WTC11 (cell line): Measurements from ENCODE around the gene ATXN10. TPM values are rescaled to one million over a fixed set of nuclear protein-coding genes. Genes with fewer than 3 reads are reported as not detected.
A peak's percentile ranks its signal among the peaks of the same experiment; 100 is the strongest.

Source experiments
- ATAC-seq: fragments of 200-7000 bp; cut with Tn5 transposase; 2 replicates; pipeline ENCODE4 v1.10.0; 2021; ENCODE audit warnings: mild to moderate bottlenecking, moderate library complexity
- CTCF ChIA-PET: fragments of 300-600 bp; sonication (Branson Sonifier 250); formaldehyde crosslinking; loops from one replicate; lab custom pipeline; 2021; ENCODE audit warnings: antibody characterized with exemption; lab: Charles Lee
- POLR2A ChIA-PET: fragments of 350-600 bp; sonication (Branson Sonifier 250); formaldehyde crosslinking; loops from one replicate; lab custom pipeline; 2021; ENCODE audit warnings: antibody characterized with exemption; lab: Charles Lee
- DNase-seq: peaks from one replicate; pipeline ENCODE4 v3.0.0; 2021; ENCODE audit warnings: low spot score
- H3K27ac Mint-ChIP-seq: 2 replicates; pipeline ENCODE4 v1.8.0; 2021; ENCODE audit warnings: mixed read lengths
- H3K27me3 Mint-ChIP-seq: 2 replicates; pipeline ENCODE4 v1.8.0; 2021; ENCODE audit warnings: low read depth, mild to moderate bottlenecking, moderate library complexity, mixed read lengths
- H3K36me3 Mint-ChIP-seq: 2 replicates; pipeline ENCODE4 v1.8.0; 2021; ENCODE audit warnings: mixed read lengths
- H3K4me1 Mint-ChIP-seq: 2 replicates; pipeline ENCODE4 v1.8.0; 2022; ENCODE audit warnings: mixed read lengths
- H3K4me3 Mint-ChIP-seq: 2 replicates; pipeline ENCODE4 v1.8.0; 2021; ENCODE audit warnings: mild to moderate bottlenecking, moderate library complexity, mixed read lengths
- H3K9me3 Mint-ChIP-seq: 2 replicates; pipeline ENCODE4 v1.8.0; 2021; ENCODE audit warnings: mixed read lengths
- CREB1 ChIP-seq: sonication (generic); formaldehyde crosslinking; IDR thresholded peaks from 2 replicates; pipeline ENCODE4 v1.8.0; 2023; ENCODE audit warnings: mild to moderate bottlenecking, missing genetic modification reagents
- ELF4 ChIP-seq: sonication (generic); formaldehyde crosslinking; IDR thresholded peaks from 2 replicates; pipeline ENCODE4 v1.8.1; 2022; ENCODE audit warnings: low read depth, mild to moderate bottlenecking, moderate library complexity, missing genetic modification reagents
- ETV6 ChIP-seq: sonication (generic); formaldehyde crosslinking; IDR thresholded peaks from 2 replicates; pipeline ENCODE4 v1.8.1; 2022; ENCODE audit warnings: mild to moderate bottlenecking, missing genetic modification reagents
- FOXP1 ChIP-seq: sonication (generic); formaldehyde crosslinking; IDR thresholded peaks from 2 replicates; pipeline ENCODE4 v1.8.0; 2022; ENCODE audit warnings: missing genetic modification reagents, mild to moderate bottlenecking, moderate library complexity, borderline replicate concordance
- NR1H2 ChIP-seq: sonication (generic); formaldehyde crosslinking; IDR thresholded peaks from 2 replicates; pipeline ENCODE4 v1.9.0; 2021; ENCODE audit warnings: mild to moderate bottlenecking, moderate library complexity, missing genetic modification reagents
- NR3C1 ChIP-seq: sonication (generic); formaldehyde crosslinking; conservative IDR thresholded peaks from 2 replicates; pipeline ENCODE4 v1.8.1; 2023; ENCODE audit warnings: low read depth, mild to moderate bottlenecking, missing genetic modification reagents
- PRRX2 ChIP-seq: fragments of 250-450 bp; sonication (Bioruptor Pico); IDR thresholded peaks from 2 replicates; pipeline ENCODE4 v1.8.0; 2021; ENCODE audit warnings: mild to moderate bottlenecking
- SMAD4 ChIP-seq: sonication (generic); formaldehyde crosslinking; IDR thresholded peaks from 2 replicates; pipeline ENCODE4 v1.8.0; 2022; ENCODE audit warnings: mild to moderate bottlenecking, missing genetic modification reagents
- SOX15 ChIP-seq: fragments of 250-450 bp; sonication (Bioruptor Pico); IDR thresholded peaks from 2 replicates; pipeline ENCODE4 v1.9.0; 2021; ENCODE audit warnings: mild to moderate bottlenecking
- TEAD1 ChIP-seq: sonication (generic); formaldehyde crosslinking; IDR thresholded peaks from 2 replicates; pipeline ENCODE4 v1.8.0; 2022; ENCODE audit warnings: mild to moderate bottlenecking, missing genetic modification reagents
- TEAD4 ChIP-seq: sonication (generic); formaldehyde crosslinking; IDR thresholded peaks from 2 replicates; pipeline ENCODE4 v1.8.0; 2022; ENCODE audit warnings: mild to moderate bottlenecking, missing genetic modification reagents
- ZBTB21 ChIP-seq: sonication (generic); formaldehyde crosslinking; IDR thresholded peaks from 2 replicates; pipeline ENCODE4 v1.8.1; 2023; ENCODE audit warnings: mild to moderate bottlenecking, missing genetic modification reagents, borderline replicate concordance
- ZNF263 ChIP-seq: sonication (generic); formaldehyde crosslinking; IDR thresholded peaks from 2 replicates; pipeline ENCODE4 v1.8.1; 2022; ENCODE audit warnings: low read depth, mild to moderate bottlenecking, moderate library complexity, missing genetic modification reagents
- total RNA-seq: library from RNA; stranded (reverse); gene quantifications from 3 replicates; pipeline ENCODE4 v1.2.3, GENCODE V29; 2021
- TF ChIP-seq, protein P1 (sequence below): sonication (generic); formaldehyde crosslinking; IDR thresholded peaks from 2 replicates; pipeline ENCODE4 v1.8.0; 2022; ENCODE audit warnings: mild to moderate bottlenecking, missing genetic modification reagents
- TF ChIP-seq, protein P2 (sequence below): sonication (generic); formaldehyde crosslinking; IDR thresholded peaks from 2 replicates; pipeline ENCODE4 v1.8.1; 2023; ENCODE audit warnings: mild to moderate bottlenecking, missing genetic modification reagents, moderate library complexity
- TF ChIP-seq, protein P3 (sequence below): fragments of 250-450 bp; sonication (Bioruptor Pico); IDR thresholded peaks from 2 replicates; pipeline ENCODE4 v1.8.0; 2021; ENCODE audit warnings: mild to moderate bottlenecking
- TF ChIP-seq, protein P4 (sequence below): sonication (generic); formaldehyde crosslinking; IDR thresholded peaks from 2 replicates; pipeline ENCODE4 v1.8.0; 2022; ENCODE audit warnings: mild to moderate bottlenecking, missing genetic modification reagents
- TF ChIP-seq, protein P5 (sequence below): sonication (generic); formaldehyde crosslinking; IDR thresholded peaks from 2 replicates; pipeline ENCODE4 v1.8.0; 2023; ENCODE audit warnings: mild to moderate bottlenecking, missing genetic modification reagents
- TF ChIP-seq, protein P6 (sequence below): fragments of 250-450 bp; sonication (Bioruptor Pico); IDR thresholded peaks from 2 replicates; pipeline ENCODE4 v1.9.0; 2021; ENCODE audit warnings: mild to moderate bottlenecking
- TF ChIP-seq, protein P7 (sequence below): fragments of 250-450 bp; sonication (Bioruptor Pico); IDR thresholded peaks from 2 replicates; pipeline ENCODE4 v1.9.0; 2021; ENCODE audit warnings: mild to moderate bottlenecking
- TF ChIP-seq, protein P8 (sequence below): fragments of 250-450 bp; sonication (Bioruptor Pico); IDR thresholded peaks from 2 replicates; pipeline ENCODE4 v1.9.0; 2021; ENCODE audit warnings: mild to moderate bottlenecking, borderline replicate concordance

ATXN10 gene
- total RNA-seq, 1 experiment from 2014 or later = 185 TPM

DNA sequence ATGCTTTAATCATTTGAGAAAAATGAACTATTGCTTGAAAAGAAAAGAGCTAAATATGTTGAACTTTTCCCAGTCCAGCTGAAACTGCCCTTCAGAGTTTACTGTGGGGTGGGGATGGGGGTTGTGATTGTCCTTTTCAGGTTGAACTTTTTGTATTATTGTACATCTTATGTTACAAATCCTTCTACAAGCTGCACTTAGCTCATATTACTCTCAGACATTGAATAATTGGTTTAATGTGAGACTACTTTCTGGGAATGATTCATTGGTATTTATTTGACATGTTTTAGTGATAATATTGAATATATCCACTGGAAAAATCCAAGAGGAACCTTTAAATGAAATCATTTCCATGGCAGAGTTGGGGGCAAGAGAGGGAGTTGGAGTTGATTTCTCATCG, 84.9 kb downstream of the ATXN10 start (continued):
- TF ChIP-seq, protein P1, sequence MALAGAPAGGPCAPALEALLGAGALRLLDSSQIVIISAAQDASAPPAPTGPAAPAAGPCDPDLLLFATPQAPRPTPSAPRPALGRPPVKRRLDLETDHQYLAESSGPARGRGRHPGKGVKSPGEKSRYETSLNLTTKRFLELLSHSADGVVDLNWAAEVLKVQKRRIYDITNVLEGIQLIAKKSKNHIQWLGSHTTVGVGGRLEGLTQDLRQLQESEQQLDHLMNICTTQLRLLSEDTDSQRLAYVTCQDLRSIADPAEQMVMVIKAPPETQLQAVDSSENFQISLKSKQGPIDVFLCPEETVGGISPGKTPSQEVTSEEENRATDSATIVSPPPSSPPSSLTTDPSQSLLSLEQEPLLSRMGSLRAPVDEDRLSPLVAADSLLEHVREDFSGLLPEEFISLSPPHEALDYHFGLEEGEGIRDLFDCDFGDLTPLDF = no peak
- TF ChIP-seq, protein P2, sequence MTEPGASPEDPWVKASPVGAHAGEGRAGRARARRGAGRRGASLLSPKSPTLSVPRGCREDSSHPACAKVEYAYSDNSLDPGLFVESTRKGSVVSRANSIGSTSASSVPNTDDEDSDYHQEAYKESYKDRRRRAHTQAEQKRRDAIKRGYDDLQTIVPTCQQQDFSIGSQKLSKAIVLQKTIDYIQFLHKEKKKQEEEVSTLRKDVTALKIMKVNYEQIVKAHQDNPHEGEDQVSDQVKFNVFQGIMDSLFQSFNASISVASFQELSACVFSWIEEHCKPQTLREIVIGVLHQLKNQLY (CRISPR knock-in tag) = no peak
- TF ChIP-seq SOX15 (CRISPR knock-in tag) = no peak
- no peak for TF ChIP-seq FOXP1 (CRISPR knock-in tag)
- no peak for TF ChIP-seq TEAD1 (CRISPR knock-in tag)
- TF ChIP-seq, protein P3, sequence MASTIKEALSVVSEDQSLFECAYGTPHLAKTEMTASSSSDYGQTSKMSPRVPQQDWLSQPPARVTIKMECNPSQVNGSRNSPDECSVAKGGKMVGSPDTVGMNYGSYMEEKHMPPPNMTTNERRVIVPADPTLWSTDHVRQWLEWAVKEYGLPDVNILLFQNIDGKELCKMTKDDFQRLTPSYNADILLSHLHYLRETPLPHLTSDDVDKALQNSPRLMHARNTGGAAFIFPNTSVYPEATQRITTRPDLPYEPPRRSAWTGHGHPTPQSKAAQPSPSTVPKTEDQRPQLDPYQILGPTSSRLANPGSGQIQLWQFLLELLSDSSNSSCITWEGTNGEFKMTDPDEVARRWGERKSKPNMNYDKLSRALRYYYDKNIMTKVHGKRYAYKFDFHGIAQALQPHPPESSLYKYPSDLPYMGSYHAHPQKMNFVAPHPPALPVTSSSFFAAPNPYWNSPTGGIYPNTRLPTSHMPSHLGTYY (CRISPR knock-in tag) = no peak
- no peak for TF ChIP-seq ZNF263 (CRISPR knock-in tag)
- TF ChIP-seq, protein P4, sequence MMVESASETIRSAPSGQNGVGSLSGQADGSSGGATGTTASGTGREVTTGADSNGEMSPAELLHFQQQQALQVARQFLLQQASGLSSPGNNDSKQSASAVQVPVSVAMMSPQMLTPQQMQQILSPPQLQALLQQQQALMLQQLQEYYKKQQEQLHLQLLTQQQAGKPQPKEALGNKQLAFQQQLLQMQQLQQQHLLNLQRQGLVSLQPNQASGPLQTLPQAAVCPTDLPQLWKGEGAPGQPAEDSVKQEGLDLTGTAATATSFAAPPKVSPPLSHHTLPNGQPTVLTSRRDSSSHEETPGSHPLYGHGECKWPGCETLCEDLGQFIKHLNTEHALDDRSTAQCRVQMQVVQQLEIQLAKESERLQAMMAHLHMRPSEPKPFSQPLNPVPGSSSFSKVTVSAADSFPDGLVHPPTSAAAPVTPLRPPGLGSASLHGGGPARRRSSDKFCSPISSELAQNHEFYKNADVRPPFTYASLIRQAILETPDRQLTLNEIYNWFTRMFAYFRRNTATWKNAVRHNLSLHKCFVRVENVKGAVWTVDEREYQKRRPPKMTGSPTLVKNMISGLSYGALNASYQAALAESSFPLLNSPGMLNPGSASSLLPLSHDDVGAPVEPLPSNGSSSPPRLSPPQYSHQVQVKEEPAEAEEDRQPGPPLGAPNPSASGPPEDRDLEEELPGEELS = no peak
- no peak for TF ChIP-seq SMAD4 (CRISPR knock-in tag)
- TF ChIP-seq, protein P5, sequence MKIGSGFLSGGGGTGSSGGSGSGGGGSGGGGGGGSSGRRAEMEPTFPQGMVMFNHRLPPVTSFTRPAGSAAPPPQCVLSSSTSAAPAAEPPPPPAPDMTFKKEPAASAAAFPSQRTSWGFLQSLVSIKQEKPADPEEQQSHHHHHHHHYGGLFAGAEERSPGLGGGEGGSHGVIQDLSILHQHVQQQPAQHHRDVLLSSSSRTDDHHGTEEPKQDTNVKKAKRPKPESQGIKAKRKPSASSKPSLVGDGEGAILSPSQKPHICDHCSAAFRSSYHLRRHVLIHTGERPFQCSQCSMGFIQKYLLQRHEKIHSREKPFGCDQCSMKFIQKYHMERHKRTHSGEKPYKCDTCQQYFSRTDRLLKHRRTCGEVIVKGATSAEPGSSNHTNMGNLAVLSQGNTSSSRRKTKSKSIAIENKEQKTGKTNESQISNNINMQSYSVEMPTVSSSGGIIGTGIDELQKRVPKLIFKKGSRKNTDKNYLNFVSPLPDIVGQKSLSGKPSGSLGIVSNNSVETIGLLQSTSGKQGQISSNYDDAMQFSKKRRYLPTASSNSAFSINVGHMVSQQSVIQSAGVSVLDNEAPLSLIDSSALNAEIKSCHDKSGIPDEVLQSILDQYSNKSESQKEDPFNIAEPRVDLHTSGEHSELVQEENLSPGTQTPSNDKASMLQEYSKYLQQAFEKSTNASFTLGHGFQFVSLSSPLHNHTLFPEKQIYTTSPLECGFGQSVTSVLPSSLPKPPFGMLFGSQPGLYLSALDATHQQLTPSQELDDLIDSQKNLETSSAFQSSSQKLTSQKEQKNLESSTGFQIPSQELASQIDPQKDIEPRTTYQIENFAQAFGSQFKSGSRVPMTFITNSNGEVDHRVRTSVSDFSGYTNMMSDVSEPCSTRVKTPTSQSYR = no peak
- TF ChIP-seq, all 79 proteins: peak for 0

DNA sequence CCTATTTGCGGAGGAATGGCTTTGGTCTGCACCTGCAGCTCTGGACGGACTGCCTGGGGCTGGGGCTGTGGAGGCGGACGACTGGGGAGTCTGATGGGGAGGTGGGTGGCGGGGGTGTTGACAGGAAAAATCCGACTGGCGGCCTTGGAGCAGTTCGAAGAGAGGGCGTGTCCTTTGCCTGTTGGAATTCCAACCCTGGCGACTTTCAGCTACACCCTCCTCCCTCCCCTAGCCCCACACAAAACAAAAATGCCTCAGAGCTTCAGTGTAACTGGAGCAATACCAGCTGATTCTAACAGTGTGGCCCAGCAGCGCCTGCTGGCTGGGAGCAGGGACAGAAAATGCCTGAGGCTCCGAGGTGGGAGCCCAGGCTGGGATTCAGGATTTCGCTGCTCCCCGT, 85.4 kb downstream of the ATXN10 start:
- peak overlapping the region; percentile 98 for H3K27ac Mint-ChIP-seq
- H3K4me1 Mint-ChIP-seq = peaks cover 34% of the 10 kb centered on the region
- ChIA-PET POLR2A (interaction anchor here (0.6 kb wide), 1 partner anchor 36 kb away, joined by 3 read pairs; no protein-coding TSS in a partner anchor), CTCF (interaction anchor here (0.7 to 2.1 kb wide), 6 partner anchors 13 to 179 kb away, joined by 3 to 8 read pairs (median 4); no protein-coding TSS in a partner anchor)
- DNase-seq (peak; percentile 83), ATAC-seq (peak; percentile 97)
- peaks cover 12% of the 10 kb centered on the region for H3K9me3 Mint-ChIP-seq
- peaks cover 18% of the 10 kb centered on the region for H3K36me3 Mint-ChIP-seq
- no peaks in the 10 kb centered on the region for H3K27me3 Mint-ChIP-seq
- H3K4me3 Mint-ChIP-seq = peak overlapping the region; percentile 61
- TF ChIP-seq ETV6 (CRISPR knock-in tag) = no peak
- TF ChIP-seq NR1H2 = no peak
- TF ChIP-seq, protein P6, sequence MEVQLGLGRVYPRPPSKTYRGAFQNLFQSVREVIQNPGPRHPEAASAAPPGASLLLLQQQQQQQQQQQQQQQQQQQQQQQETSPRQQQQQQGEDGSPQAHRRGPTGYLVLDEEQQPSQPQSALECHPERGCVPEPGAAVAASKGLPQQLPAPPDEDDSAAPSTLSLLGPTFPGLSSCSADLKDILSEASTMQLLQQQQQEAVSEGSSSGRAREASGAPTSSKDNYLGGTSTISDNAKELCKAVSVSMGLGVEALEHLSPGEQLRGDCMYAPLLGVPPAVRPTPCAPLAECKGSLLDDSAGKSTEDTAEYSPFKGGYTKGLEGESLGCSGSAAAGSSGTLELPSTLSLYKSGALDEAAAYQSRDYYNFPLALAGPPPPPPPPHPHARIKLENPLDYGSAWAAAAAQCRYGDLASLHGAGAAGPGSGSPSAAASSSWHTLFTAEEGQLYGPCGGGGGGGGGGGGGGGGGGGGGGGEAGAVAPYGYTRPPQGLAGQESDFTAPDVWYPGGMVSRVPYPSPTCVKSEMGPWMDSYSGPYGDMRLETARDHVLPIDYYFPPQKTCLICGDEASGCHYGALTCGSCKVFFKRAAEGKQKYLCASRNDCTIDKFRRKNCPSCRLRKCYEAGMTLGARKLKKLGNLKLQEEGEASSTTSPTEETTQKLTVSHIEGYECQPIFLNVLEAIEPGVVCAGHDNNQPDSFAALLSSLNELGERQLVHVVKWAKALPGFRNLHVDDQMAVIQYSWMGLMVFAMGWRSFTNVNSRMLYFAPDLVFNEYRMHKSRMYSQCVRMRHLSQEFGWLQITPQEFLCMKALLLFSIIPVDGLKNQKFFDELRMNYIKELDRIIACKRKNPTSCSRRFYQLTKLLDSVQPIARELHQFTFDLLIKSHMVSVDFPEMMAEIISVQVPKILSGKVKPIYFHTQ = no peak
- TF ChIP-seq, protein P7, sequence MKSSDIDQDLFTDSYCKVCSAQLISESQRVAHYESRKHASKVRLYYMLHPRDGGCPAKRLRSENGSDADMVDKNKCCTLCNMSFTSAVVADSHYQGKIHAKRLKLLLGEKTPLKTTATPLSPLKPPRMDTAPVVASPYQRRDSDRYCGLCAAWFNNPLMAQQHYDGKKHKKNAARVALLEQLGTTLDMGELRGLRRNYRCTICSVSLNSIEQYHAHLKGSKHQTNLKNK (CRISPR knock-in tag) = no peak
- TF ChIP-seq, protein P8, sequence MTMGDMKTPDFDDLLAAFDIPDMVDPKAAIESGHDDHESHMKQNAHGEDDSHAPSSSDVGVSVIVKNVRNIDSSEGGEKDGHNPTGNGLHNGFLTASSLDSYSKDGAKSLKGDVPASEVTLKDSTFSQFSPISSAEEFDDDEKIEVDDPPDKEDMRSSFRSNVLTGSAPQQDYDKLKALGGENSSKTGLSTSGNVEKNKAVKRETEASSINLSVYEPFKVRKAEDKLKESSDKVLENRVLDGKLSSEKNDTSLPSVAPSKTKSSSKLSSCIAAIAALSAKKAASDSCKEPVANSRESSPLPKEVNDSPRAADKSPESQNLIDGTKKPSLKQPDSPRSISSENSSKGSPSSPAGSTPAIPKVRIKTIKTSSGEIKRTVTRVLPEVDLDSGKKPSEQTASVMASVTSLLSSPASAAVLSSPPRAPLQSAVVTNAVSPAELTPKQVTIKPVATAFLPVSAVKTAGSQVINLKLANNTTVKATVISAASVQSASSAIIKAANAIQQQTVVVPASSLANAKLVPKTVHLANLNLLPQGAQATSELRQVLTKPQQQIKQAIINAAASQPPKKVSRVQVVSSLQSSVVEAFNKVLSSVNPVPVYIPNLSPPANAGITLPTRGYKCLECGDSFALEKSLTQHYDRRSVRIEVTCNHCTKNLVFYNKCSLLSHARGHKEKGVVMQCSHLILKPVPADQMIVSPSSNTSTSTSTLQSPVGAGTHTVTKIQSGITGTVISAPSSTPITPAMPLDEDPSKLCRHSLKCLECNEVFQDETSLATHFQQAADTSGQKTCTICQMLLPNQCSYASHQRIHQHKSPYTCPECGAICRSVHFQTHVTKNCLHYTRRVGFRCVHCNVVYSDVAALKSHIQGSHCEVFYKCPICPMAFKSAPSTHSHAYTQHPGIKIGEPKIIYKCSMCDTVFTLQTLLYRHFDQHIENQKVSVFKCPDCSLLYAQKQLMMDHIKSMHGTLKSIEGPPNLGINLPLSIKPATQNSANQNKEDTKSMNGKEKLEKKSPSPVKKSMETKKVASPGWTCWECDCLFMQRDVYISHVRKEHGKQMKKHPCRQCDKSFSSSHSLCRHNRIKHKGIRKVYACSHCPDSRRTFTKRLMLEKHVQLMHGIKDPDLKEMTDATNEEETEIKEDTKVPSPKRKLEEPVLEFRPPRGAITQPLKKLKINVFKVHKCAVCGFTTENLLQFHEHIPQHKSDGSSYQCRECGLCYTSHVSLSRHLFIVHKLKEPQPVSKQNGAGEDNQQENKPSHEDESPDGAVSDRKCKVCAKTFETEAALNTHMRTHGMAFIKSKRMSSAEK = no peak
- TF ChIP-seq CREB1 (CRISPR knock-in tag) = no peak
- no peak for TF ChIP-seq ELF4 (CRISPR knock-in tag)
- TF ChIP-seq TEAD4 (CRISPR knock-in tag) = no peak
- no peak for TF ChIP-seq ZBTB21
- no peak for TF ChIP-seq NR3C1 (CRISPR knock-in tag)
- no peak for TF ChIP-seq PRRX2
